Body of pancreas (tissue), 4 donors: ENCODE measurements around the gene UHMK1. TPM values are rescaled to one million over a fixed set of nuclear protein-coding genes. Genes with fewer than 3 reads are reported as not detected.

Source experiments
- ATAC-seq: fragments of 150-250 bp; one replicate; pipeline ENCODE4 v1.9.1; 2016
- DNase-seq, 4 donors: peaks; one replicate each; pipeline ENCODE4 v3.0.0-alpha.2; 2019
- H3K27ac ChIP-seq, 4 donors: fragments of 200-600 bp; sonication (generic); 1 replicate in 3 of 4; 2 replicates in 1 of 4; pipeline versions ENCODE4 v1.5.1 to v1.6.1; 2016 to 2019; ENCODE audit warnings: mild to moderate bottlenecking in 1 of 4, mixed read lengths in 1 of 4, moderate library complexity in 1 of 4
- H3K27me3 ChIP-seq, 2 donors: fragments of 200-600 bp; sonication (generic); one replicate each; pipeline ENCODE4 v1.6.0; 2016; ENCODE audit warnings: mild to moderate bottlenecking in 1 of 2
- H3K36me3 ChIP-seq, 2 donors: fragments of 200-600 bp; sonication (generic); replicated peaks in 1 of 2; 2 replicates each; pipeline ENCODE4 v1.5.1; 2016; ENCODE audit warnings: low read depth in 2 of 2; ENCODE audit not compliant: insufficient read depth in 1 of 2
- H3K4me1 ChIP-seq: fragments of 200-600 bp; sonication (generic); one replicate; pipeline ENCODE4 v1.6.0; 2016
- H3K4me3 ChIP-seq, 2 donors: fragments of 200-600 bp; sonication (generic); 1 replicate in 1 of 2; 2 replicates in 1 of 2; pipeline ENCODE4 v1.5.1; 2016 to 2019
- H3K9me3 ChIP-seq, 3 donors: fragments of 200-600 bp; sonication (generic); 1 replicate in 2 of 3; 2 replicates in 1 of 3; pipeline ENCODE4 v1.5.1; 2016
- POLR2A ChIP-seq, 3 donors: fragments of 450-650 bp; IDR thresholded peaks; one replicate each; pipeline ENCODE4 v1.6.1; 2016; ENCODE audit warnings: antibody characterized with exemption in 3 of 3, mild to moderate bottlenecking in 2 of 3
- WGBS, 2 donors: methylation state at CpG; one replicate each; pipeline ENCODE4 v1.1.5; 2017; 5-methylcytosine and 5-hydroxymethylcytosine counted together
- intact Hi-C: fragments of 100-400 bp; cut with DNase I; formaldehyde crosslinking; loops from one replicate; pipeline ENCODE4 v1.15.1; 2023
- total RNA-seq, 2 donors: library from RNA; depleted of rRNA; stranded (reverse); fragments of >200 nt; gene quantifications; one replicate each; pipeline ENCODE4 v1.1.0, GENCODE V29; 2016
- TF ChIP-seq, protein P1 (sequence below), 7 experiments: fragments of 450-650 bp in 4 of 7; fragments of 200-600 bp in 3 of 7; sonication (generic) in 3 of 7; IDR thresholded peaks; one replicate each; pipeline ENCODE4 v1.5.1; 2016 to 2019; ENCODE audit warnings: antibody characterized with exemption in 7 of 7

Gene UHMK1
- total RNA-seq, 2 donors from 2014 or later: 23.1 to 27.7 TPM

DNA sequence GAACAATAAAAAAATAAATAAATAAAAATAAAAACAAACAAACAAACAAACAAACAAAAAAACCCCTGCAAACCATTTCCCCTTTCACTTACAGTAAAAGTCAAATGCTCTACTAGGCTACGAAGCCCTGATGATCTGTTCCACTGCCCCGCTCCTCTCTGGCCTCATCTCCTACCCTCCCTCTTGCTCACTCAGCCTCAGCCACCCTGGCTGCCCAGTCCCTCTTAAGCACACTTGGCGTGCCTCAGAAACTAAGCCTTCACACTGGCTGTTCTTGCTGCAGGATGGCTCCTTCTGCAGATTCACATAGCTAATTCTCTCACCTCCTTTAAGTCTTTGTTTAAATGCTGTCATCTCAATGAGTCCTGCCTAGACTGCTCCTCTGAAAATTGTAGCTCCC is 30.8 kb upstream of the UHMK1 start:
- no peak overlapping the region for H3K4me3 ChIP-seq
- DNase-seq (no peak), ATAC-seq (no peak)
- no peak for TF ChIP-seq POLR2A (IDR thresholded peaks at IDR 0.05)
- H3K4me1 ChIP-seq: no peaks in the 10 kb centered on the region
- no peak overlapping the region for H3K27ac ChIP-seq
- no peaks in the 10 kb centered on the region for H3K36me3 ChIP-seq
- 83 to 86% methylated on average over 3 of the region's 3 CpGs for WGBS, 2 donors
- H3K27me3 ChIP-seq: no peaks in the 10 kb centered on the region
- no peaks in the 10 kb centered on the region for H3K9me3 ChIP-seq
- intact Hi-C loops: no loop called here

DNA sequence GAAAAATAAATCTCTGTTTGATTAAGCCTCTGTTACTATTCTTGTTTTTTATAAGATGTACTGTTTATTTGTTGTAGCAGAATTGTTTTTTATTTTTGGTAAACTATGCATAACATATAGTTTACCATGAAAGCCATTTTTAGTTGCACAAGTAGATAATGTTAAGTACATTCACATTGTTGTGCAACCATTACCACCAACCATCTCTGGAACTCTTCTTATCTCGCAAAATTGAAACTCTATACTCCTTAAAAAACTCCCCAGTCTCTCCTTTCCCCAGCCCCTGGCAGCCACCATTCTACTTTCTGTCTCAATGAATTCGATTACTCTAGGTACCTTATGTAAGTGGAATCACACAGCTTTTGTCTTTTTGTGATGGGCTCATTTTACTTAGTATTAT is 27.4 kb upstream of the UHMK1 start:
- TF ChIP-seq, protein P1, sequence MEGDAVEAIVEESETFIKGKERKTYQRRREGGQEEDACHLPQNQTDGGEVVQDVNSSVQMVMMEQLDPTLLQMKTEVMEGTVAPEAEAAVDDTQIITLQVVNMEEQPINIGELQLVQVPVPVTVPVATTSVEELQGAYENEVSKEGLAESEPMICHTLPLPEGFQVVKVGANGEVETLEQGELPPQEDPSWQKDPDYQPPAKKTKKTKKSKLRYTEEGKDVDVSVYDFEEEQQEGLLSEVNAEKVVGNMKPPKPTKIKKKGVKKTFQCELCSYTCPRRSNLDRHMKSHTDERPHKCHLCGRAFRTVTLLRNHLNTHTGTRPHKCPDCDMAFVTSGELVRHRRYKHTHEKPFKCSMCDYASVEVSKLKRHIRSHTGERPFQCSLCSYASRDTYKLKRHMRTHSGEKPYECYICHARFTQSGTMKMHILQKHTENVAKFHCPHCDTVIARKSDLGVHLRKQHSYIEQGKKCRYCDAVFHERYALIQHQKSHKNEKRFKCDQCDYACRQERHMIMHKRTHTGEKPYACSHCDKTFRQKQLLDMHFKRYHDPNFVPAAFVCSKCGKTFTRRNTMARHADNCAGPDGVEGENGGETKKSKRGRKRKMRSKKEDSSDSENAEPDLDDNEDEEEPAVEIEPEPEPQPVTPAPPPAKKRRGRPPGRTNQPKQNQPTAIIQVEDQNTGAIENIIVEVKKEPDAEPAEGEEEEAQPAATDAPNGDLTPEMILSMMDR (IDR thresholded peaks at IDR 0.05): no peak
- TF ChIP-seq POLR2A (IDR thresholded peaks at IDR 0.05): no peak
- no peaks in the 10 kb centered on the region for H3K9me3 ChIP-seq
- H3K4me3 ChIP-seq: no peak overlapping the region
- intact Hi-C loops: no loop called here
- DNase-seq (no peak), ATAC-seq (no peak)
- no peaks in the 10 kb centered on the region for H3K4me1 ChIP-seq
- no peaks in the 10 kb centered on the region for H3K36me3 ChIP-seq
- WGBS, 2 donors: 56 to 60% methylated on average over 2 of the region's 2 CpGs
- H3K27ac ChIP-seq: no peak overlapping the region
- H3K27me3 ChIP-seq: no peaks in the 10 kb centered on the region

DNA sequence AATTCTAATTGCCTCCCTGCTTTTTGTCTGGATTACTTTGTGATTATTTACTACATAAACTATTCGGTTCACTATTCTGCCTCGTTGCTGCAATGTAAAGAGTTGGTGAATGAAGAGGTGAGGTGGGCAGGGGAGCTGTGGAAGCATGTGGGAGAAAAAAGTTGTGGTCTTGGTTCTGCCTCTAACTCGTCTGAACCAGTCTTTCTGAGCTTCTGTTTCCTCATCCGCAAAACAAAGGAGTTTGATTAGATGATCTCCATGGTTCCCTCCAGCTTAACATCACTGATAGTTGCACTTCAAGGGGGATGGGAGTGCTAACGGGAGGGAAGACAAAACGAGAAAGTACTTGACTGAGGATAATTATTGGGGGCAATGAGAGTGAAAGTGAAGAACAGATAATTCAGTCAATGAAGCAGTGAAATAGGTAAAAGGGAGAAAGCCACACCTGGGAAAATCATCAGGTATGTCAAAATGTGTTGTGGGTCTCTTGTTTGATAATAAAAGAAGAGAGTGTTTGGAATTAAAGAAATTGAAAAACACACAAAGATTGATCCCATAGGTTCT is 26.2 kb upstream of the UHMK1 start:
- DNase-seq (no peak), ATAC-seq (no peak)
- Histone ChIP-seq H3K4me1 (no peaks in the 10 kb centered on the region), H3K9me3 (no peaks in the 10 kb centered on the region), H3K4me3 (no peak overlapping the region), H3K36me3 (no peaks in the 10 kb centered on the region), H3K27ac (no peak overlapping the region), H3K27me3 (no peaks in the 10 kb centered on the region)
- TF ChIP-seq, protein P1 (IDR thresholded peaks at IDR 0.05): no peak
- no peak for TF ChIP-seq POLR2A (IDR thresholded peaks at IDR 0.05)
- WGBS, 2 donors: 26 to 40% methylated on average over 6 of the region's 6 CpGs
- intact Hi-C loops: no loop called here

DNA sequence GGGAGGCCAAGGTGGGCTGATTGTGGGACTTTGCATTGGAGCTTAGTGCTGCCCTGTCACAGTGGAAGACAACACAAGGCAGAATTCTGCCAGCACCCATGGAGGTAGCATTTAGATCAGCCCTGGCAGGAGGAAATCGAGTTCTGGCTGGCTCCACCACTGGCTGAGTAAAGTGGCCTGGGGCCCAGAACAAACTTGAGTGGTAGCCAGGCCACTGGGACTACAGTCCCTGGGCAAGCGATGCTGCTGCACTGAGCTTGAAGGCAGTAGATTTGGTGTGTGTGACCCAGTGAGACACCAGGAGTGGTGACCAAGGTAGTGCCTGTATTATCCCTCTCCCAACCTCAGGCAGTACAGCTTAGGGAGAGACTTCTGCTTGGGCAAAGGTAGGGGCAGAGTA is 22.5 kb upstream of the UHMK1 start:
- ATAC-seq: no peak
- intact Hi-C loops: no loop called here
- no peaks in the 10 kb centered on the region for H3K36me3 ChIP-seq

DNA sequence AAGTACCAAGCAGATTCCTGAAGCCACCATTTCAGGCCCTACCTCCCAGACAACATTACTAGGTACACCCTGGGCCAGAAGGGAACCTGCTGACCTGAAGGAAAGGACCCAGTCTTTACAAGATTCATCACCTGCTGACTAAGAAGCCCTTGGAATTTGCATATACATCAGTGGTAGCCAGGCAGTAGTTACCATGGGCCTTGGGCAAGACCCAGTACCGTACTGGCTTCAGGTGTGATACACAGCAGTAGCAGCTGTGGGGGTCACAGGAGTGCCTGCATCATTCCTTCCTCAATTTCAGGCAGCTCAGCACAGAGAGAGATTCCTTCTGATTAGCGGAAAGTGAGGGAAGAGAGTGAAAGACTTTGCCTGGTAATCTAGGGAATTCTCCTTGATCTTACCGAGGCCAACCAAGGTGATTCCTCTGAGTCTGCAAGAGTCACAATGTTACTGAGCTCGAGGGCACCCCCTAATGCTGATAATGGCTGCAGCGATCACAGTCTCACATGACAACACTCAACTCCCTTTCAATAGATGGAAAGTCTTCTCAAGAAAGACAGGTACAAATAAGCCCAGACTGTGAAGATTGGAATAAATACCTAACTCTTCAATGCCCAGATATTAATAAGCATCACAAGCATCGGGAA is 22.0 kb upstream of the UHMK1 start:
- TF ChIP-seq POLR2A (IDR thresholded peaks at IDR 0.05): no peak
- TF ChIP-seq, protein P1 (IDR thresholded peaks at IDR 0.05): no peak
- H3K27me3 ChIP-seq: no peaks in the 10 kb centered on the region
- no peak overlapping the region for H3K27ac ChIP-seq
- no peaks in the 10 kb centered on the region for H3K4me1 ChIP-seq
- intact Hi-C loops: no loop called here
- H3K4me3 ChIP-seq: no peak overlapping the region
- 66 to 68% methylated on average over 6 of the region's 6 CpGs for WGBS, 2 donors
- no peaks in the 10 kb centered on the region for H3K9me3 ChIP-seq
- DNase-seq (no peak), ATAC-seq (no peak)
- H3K36me3 ChIP-seq: no peaks in the 10 kb centered on the region

More for the DNA sequence above, 22.5 kb upstream of the UHMK1 start:
- Histone ChIP-seq H3K9me3 (no peaks in the 10 kb centered on the region), H3K4me1 (no peaks in the 10 kb centered on the region), H3K27me3 (no peaks in the 10 kb centered on the region), H3K27ac (no peak overlapping the region), H3K4me3 (no peak overlapping the region)
- 75% methylated on average over 2 of the region's 2 CpGs; no CpG with 5 or more reads in 1 of the 2 donors for WGBS, 2 donors
- no peak for DNase-seq
- TF ChIP-seq POLR2A (IDR thresholded peaks at IDR 0.05): no peak
- TF ChIP-seq, protein P1 (IDR thresholded peaks at IDR 0.05): no peak
